Measurements from ENCODE around the gene CLCN7.

Gene CLCN7

DNA sequence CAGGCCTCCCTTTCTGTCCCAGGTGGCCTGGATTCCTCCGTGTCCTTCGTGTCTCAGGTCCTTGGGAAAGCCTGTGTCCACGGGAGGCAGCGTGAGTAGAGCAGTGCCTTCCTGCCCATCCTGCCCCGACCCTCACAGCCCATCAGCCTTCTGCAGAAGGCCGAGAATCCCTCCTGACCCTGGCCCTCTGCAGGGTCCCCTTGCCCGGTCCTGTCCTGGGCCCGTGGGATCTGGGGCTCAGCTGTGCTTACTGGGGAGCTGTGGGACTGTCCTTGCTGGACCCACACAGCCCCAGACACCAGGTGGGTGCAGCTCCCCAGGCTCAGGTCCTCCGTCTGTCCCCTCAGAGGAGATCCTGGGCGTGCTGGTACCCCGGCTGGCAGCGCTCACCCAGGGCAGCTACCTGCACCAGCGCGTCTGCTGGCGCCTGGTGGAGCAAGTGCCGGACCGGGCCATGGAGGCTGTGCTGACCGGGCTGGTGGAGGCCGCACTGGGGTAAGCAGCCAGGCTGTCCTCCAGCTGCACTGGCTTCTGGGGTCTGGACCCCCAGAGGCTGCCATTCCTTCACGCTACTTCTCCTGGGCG lies 22.3 kb upstream of the CLCN7 start:
- no peaks in the 10 kb centered on the region for H3K27me3 ChIP-seq (ENCODE audit: low read depth, low read length)
- peaks cover 25% of the 10 kb centered on the region for H3K36me3 ChIP-seq (replicated peaks; ENCODE audit: low read depth, low read length)
- peaks cover 24% of the 10 kb centered on the region for H3K79me2 ChIP-seq (ENCODE audit: low read length)
- no peak overlapping the region for H2AFZ ChIP-seq (ENCODE audit: low read depth, low read length)
- TF ChIP-seq EZH2phosphoT487 (IDR thresholded peaks at IDR 0.05; ENCODE audit: low read depth): no peak
- TF ChIP-seq, protein P1, sequence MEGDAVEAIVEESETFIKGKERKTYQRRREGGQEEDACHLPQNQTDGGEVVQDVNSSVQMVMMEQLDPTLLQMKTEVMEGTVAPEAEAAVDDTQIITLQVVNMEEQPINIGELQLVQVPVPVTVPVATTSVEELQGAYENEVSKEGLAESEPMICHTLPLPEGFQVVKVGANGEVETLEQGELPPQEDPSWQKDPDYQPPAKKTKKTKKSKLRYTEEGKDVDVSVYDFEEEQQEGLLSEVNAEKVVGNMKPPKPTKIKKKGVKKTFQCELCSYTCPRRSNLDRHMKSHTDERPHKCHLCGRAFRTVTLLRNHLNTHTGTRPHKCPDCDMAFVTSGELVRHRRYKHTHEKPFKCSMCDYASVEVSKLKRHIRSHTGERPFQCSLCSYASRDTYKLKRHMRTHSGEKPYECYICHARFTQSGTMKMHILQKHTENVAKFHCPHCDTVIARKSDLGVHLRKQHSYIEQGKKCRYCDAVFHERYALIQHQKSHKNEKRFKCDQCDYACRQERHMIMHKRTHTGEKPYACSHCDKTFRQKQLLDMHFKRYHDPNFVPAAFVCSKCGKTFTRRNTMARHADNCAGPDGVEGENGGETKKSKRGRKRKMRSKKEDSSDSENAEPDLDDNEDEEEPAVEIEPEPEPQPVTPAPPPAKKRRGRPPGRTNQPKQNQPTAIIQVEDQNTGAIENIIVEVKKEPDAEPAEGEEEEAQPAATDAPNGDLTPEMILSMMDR (IDR thresholded peaks at IDR 0.05; ENCODE audit: low read depth, low read length): no peak
- no peak overlapping the region for H3K9ac ChIP-seq (ENCODE audit: low read length)
- no peaks in the 10 kb centered on the region for H3K9me3 ChIP-seq (ENCODE audit: insufficient read depth, low read length)
- H3K4me1 ChIP-seq (ENCODE audit: low read length): peaks cover 12% of the 10 kb centered on the region
- H3K27ac ChIP-seq (ENCODE audit: low read length): no peak overlapping the region
- H4K20me1 ChIP-seq (ENCODE audit: insufficient read depth, low read length): no peaks in the 10 kb centered on the region
- no peak overlapping the region for H3K4me2 ChIP-seq (ENCODE audit: low read length)
- H3K4me3 ChIP-seq (ENCODE audit: low read length): no peak overlapping the region

DNA sequence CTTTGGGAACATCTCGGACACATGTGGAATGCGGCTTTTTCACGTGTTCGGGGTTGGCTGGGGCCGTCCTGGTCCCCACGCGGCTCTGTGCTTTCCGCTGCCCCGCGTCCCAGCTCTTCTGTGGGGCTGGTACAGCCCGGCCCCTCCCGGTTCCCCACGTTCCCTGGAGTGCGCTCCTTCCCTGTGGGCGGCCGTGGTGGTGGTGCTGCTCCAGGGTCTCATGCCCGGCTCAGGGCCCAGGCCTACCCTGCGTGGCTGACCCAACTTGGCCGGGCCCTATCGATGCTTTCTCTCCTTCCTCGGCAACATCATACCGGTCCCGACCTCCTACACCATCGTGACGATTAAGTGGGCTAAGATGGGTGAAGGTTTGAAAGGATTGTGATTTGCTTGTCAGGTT lies 21.6 kb upstream of the CLCN7 start:
- no peak overlapping the region for H3K9ac ChIP-seq (ENCODE audit: low read length)
- no peak overlapping the region for H3K4me3 ChIP-seq (ENCODE audit: low read length)
- H4K20me1 ChIP-seq (ENCODE audit: insufficient read depth, low read length): no peaks in the 10 kb centered on the region
- H3K4me1 ChIP-seq (ENCODE audit: low read length): peaks cover 12% of the 10 kb centered on the region
- no peaks in the 10 kb centered on the region for H3K9me3 ChIP-seq (ENCODE audit: insufficient read depth, low read length)
- TF ChIP-seq EZH2phosphoT487 (IDR thresholded peaks at IDR 0.05; ENCODE audit: low read depth): no peak
- TF ChIP-seq, protein P1 (IDR thresholded peaks at IDR 0.05; ENCODE audit: low read depth, low read length): no peak
- H3K4me2 ChIP-seq (ENCODE audit: low read length): no peak overlapping the region
- H3K27me3 ChIP-seq (ENCODE audit: low read depth, low read length): no peaks in the 10 kb centered on the region
- H3K27ac ChIP-seq (ENCODE audit: low read length): no peak overlapping the region
- peaks cover 24% of the 10 kb centered on the region for H3K79me2 ChIP-seq (ENCODE audit: low read length)
- H2AFZ ChIP-seq (ENCODE audit: low read depth, low read length): no peak overlapping the region
- H3K36me3 ChIP-seq (replicated peaks; ENCODE audit: low read depth, low read length): peaks cover 19% of the 10 kb centered on the region

DNA sequence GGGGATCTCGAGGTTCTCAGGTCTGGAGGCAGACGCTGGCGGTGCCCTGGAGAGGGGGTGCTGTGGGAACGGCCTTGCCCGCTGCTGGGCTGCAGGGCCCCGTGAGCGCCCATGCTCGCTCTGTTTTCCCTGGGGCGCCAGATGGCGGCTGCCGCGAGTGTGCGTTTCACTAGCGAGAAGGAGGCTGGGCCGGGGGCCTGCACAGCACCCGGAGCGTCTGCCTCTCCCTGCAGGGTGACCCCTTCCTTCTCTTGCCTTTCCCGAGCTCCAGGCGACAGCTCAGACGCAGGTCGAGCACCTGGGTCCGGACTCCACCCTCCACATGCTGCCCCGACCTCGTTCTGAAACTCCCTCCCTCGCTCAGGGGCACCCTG lies 21.0 kb upstream of the CLCN7 start:
- no peak overlapping the region for H3K9ac ChIP-seq (ENCODE audit: low read length)
- H3K79me2 ChIP-seq (ENCODE audit: low read length): peaks cover 24% of the 10 kb centered on the region
- no peak overlapping the region for H2AFZ ChIP-seq (ENCODE audit: low read depth, low read length)
- no peak for TF ChIP-seq EZH2phosphoT487 (IDR thresholded peaks at IDR 0.05; ENCODE audit: low read depth)
- TF ChIP-seq, protein P1 (IDR thresholded peaks at IDR 0.05; ENCODE audit: low read depth, low read length): no peak
- H3K4me1 ChIP-seq (ENCODE audit: low read length): peaks cover 12% of the 10 kb centered on the region
- peaks cover 16% of the 10 kb centered on the region for H3K36me3 ChIP-seq (replicated peaks; ENCODE audit: low read depth, low read length)
- no peak overlapping the region for H3K27ac ChIP-seq (ENCODE audit: low read length)
- no peaks in the 10 kb centered on the region for H3K27me3 ChIP-seq (ENCODE audit: low read depth, low read length)
- H3K4me2 ChIP-seq (ENCODE audit: low read length): no peak overlapping the region
- no peaks in the 10 kb centered on the region for H4K20me1 ChIP-seq (ENCODE audit: insufficient read depth, low read length)
- no peaks in the 10 kb centered on the region for H3K9me3 ChIP-seq (ENCODE audit: insufficient read depth, low read length)
- H3K4me3 ChIP-seq (ENCODE audit: low read length): no peak overlapping the region

DNA sequence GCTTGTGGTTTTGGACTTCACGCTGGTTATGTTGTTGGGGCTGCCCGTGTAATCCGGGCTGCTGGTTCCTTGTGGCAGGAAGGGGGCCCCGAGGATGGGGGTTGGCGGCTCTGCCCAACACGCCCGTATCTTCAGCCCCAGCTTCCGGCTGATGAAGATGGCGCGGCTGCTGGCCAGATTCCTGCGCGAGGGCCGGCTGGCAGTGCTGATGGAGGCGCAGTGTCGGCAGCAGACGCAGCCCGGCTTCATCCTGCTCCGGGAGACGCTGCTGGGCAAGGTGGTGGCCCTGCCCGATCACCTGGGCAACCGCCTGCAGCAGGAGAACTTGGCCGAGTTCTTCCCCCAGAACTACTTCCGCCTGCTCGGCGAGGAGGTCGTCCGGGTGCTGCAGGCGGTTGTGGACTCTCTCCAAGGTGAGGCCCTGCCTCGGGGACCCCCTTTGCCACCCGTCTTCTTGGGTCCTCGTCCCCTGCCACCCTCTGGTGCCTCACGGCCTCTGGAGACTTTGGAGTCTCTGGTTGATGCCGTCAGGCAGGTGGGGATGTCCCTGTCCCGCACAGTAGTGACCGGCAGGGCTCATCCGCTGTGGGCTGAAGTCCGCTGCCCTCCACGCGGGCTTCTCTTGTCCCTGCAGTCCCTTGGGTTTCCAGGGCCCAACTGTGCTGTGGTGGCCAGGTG lies 20.5 kb upstream of the CLCN7 start:
- Histone ChIP-seq H3K27me3 (ENCODE audit: low read depth, low read length) (no peaks in the 10 kb centered on the region), H3K4me3 (ENCODE audit: low read length) (no peak overlapping the region), H2AFZ (ENCODE audit: low read depth, low read length) (no peak overlapping the region), H4K20me1 (ENCODE audit: insufficient read depth, low read length) (no peaks in the 10 kb centered on the region), H3K4me2 (ENCODE audit: low read length) (no peak overlapping the region), H3K9ac (ENCODE audit: low read length) (no peak overlapping the region), H3K36me3 (replicated peaks; ENCODE audit: low read depth, low read length) (peaks cover 16% of the 10 kb centered on the region), H3K27ac (ENCODE audit: low read length) (no peak overlapping the region), H3K9me3 (ENCODE audit: insufficient read depth, low read length) (no peaks in the 10 kb centered on the region), H3K4me1 (ENCODE audit: low read length) (peaks cover 12% of the 10 kb centered on the region), H3K79me2 (ENCODE audit: low read length) (peaks cover 24% of the 10 kb centered on the region)
- TF ChIP-seq EZH2phosphoT487 (IDR thresholded peaks at IDR 0.05; ENCODE audit: low read depth): no peak
- TF ChIP-seq, protein P1 (IDR thresholded peaks at IDR 0.05; ENCODE audit: low read depth, low read length): no peak

All from OCI-LY3 (cell line).